Left lung (tissue), 10 donors: ENCODE data around the gene SLC46A1. TPM values are rescaled to one million over a fixed set of nuclear protein-coding genes. Genes with fewer than 3 reads are reported as not detected.
A peak's percentile ranks its signal among the peaks of the same experiment; 100 is the strongest.
"Not testable (repeated sequence)": the region's sequence is repeated elsewhere in the genome, so short reads cannot be mapped to it uniquely, and the experiment has no call there.

Experiments
- ATAC-seq: fragments of 200-7000 bp; cut with Tn5 transposase; one replicate; pipeline ENCODE4 v1.9.1; 2020; ENCODE audit warnings: moderate library complexity
- DNase-seq, 4 donors: peaks; one replicate each; pipeline ENCODE4 v3.0.0-alpha.2; 2013 to 2020
- H3K27ac ChIP-seq, 2 donors: fragments of 200-600 bp; sonication (generic) in 1 of 2; one replicate each; pipeline versions ENCODE4 v1.5.0 to v1.8.0; 2020 to 2021
- H3K27me3 ChIP-seq, 2 donors: fragments of 200-600 bp; sonication (generic) in 1 of 2; one replicate each; pipeline versions ENCODE4 v1.5.0 to v1.8.0; 2020 to 2021
- H3K36me3 ChIP-seq, 2 donors: fragments of 200-600 bp; sonication (generic) in 1 of 2; one replicate each; pipeline versions ENCODE4 v1.5.0 to v1.8.0; 2020 to 2021
- H3K4me1 ChIP-seq, 2 donors: fragments of 200-600 bp; one replicate each; pipeline ENCODE4 v1.8.0; 2021
- H3K4me3 ChIP-seq, 2 donors: fragments of 200-600 bp; sonication (generic) in 1 of 2; one replicate each; pipeline versions ENCODE4 v1.5.0 to v1.8.0; 2020 to 2021; ENCODE audit warnings: mild to moderate bottlenecking in 1 of 2
- H3K9me3 ChIP-seq, 2 donors: fragments of 200-600 bp; sonication (generic) in 1 of 2; one replicate each; pipeline versions ENCODE4 v1.5.0 to v1.8.0; 2020 to 2021
- intact Hi-C, 2 donors: fragments of 100-400 bp; cut with DNase I; formaldehyde crosslinking; loops; one replicate each; pipeline versions ENCODE4 v1.11.2 to v1.14.2; 2022
- polyA plus RNA-seq, 6 donors: library from polyadenylated mRNA; unstranded; fragments of 120-200 nt; gene quantifications; one replicate each; pipeline ENCODE4 v1.2.1, GENCODE V29; 2013; ENCODE audit not compliant: insufficient read length in 6 of 6
- total RNA-seq, 2 donors: library from RNA; stranded (reverse); fragmentation: NEBNext Ultra II Directional; extraction: Animal tissue kit (Norgen Biotek cat#: 25700); gene quantifications; one replicate each; pipeline ENCODE4 v1.2.1, GENCODE V29; 2021
- TF ChIP-seq, protein P1 (sequence below), 2 donors: fragments of 200-600 bp; sonication (generic) in 1 of 2; IDR thresholded peaks; one replicate each; pipeline versions ENCODE4 v1.5.0 to v1.8.0; 2021; ENCODE audit warnings: antibody characterized with exemption in 2 of 2
- donor health status: DM: no; HTN: yes; CAD: no.
- donor health status: DM: no; HTN: no; CAD: no.

Gene SLC46A1
- total and polyA plus RNA-seq, 8 donors, result 7.9 to 28.8 (median 11.4) TPM

DNA sequence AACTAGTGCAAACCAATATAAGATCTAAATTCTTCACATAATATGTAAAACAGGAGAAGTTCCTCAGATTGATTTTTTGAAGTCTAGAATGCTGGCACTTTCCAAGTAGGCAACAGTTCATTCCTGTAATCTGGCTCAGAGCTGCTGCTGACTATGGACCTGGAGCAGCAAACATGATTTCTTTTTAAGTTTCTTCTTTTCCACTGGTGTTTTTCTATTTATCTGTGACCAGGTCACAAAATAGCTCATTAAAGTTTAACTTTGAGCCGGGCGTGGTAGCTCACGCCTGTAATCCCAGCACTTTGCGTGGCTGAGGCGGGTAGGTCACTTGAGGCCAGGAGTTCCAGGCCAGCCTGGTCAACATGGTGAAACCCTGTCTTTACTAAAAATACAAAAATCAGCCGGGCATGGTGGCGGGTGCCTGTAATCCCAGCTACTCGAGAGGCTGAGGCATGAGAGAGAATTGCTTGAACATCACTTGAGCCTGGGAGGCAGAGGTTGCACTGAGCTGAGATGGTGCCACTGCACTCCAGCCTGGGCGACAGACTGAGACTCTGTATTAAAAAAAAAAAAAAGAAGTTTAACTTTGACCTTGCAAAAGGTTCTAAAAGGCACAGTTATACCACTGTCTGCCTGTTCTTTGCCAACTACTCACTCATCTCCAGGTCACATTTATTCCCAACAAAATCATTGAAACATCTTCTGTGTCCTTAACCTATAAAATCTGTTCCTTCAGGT lies 38.1 kb upstream of the SLC46A1 start:
- Histone ChIP-seq H3K27me3 (no peaks in the 10 kb centered on the region), H3K4me3 (no peak overlapping the region), H3K36me3 (no peaks in the 10 kb centered on the region), H3K4me1 (no peaks in the 10 kb centered on the region), H3K27ac (no peak overlapping the region), H3K9me3 (no peaks in the 10 kb centered on the region)
- no peak for DNase-seq
- TF ChIP-seq, protein P1, sequence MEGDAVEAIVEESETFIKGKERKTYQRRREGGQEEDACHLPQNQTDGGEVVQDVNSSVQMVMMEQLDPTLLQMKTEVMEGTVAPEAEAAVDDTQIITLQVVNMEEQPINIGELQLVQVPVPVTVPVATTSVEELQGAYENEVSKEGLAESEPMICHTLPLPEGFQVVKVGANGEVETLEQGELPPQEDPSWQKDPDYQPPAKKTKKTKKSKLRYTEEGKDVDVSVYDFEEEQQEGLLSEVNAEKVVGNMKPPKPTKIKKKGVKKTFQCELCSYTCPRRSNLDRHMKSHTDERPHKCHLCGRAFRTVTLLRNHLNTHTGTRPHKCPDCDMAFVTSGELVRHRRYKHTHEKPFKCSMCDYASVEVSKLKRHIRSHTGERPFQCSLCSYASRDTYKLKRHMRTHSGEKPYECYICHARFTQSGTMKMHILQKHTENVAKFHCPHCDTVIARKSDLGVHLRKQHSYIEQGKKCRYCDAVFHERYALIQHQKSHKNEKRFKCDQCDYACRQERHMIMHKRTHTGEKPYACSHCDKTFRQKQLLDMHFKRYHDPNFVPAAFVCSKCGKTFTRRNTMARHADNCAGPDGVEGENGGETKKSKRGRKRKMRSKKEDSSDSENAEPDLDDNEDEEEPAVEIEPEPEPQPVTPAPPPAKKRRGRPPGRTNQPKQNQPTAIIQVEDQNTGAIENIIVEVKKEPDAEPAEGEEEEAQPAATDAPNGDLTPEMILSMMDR (IDR thresholded peaks at IDR 0.05), result no peak
- intact Hi-C loops, result no loop called here
- ATAC-seq, result no peak

DNA sequence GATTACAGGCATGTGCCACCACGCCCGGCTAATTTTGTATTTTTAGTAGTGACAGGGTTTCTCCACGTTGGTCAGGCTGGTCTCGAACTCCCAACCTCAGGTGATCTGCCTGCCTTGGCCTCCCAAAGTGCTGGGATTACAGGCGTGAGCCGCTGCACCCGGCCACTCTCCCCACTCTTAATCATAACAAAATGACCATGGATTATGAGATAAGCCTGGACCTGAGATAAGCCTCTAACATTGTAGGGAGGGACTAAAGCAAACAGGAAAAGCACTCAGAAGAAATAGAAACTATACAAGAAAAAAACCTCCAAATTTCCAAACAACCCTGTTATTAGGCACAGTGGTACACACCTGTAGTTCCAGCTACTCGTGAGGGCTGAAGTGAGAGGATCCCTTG lies 28.3 kb upstream of the SLC46A1 start:
- H3K9me3 ChIP-seq, DNase-seq, ATAC-seq, H3K27me3 ChIP-seq, H3K27ac ChIP-seq, H3K4me1 ChIP-seq, H3K4me3 ChIP-seq, intact Hi-C loops, H3K36me3 ChIP-seq: not testable (repeated sequence)

DNA sequence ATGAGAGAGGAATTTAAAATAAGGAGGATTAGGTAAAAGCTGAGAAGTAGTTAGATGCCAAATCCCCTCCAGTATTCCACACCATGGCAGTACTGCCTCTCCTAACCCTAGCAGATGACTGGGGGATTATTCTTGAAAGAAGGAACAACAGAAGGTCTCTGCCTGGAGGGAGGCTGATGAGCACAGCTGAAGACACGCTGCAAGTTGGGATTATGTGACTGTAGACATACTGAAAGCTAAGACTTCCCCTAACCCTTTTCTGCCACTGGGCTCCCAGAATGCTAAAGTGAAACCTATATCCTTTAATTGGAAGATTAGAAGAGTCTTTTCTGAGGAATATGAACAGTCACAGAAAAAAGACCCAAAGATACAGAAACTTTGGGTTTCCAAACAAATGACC lies 27.7 kb upstream of the SLC46A1 start:
- intact Hi-C loops, result no loop called here
- no peaks in the 10 kb centered on the region for H3K27me3 ChIP-seq
- H3K9me3 ChIP-seq, result no peaks in the 10 kb centered on the region
- no peaks in the 10 kb centered on the region for H3K36me3 ChIP-seq
- ATAC-seq, result no peak
- no peak overlapping the region for H3K4me3 ChIP-seq
- TF ChIP-seq, protein P1 (IDR thresholded peaks at IDR 0.05), result no peak
- H3K27ac ChIP-seq, result no peak overlapping the region
- H3K4me1 ChIP-seq, result no peaks in the 10 kb centered on the region
- DNase-seq, result no peak

DNA sequence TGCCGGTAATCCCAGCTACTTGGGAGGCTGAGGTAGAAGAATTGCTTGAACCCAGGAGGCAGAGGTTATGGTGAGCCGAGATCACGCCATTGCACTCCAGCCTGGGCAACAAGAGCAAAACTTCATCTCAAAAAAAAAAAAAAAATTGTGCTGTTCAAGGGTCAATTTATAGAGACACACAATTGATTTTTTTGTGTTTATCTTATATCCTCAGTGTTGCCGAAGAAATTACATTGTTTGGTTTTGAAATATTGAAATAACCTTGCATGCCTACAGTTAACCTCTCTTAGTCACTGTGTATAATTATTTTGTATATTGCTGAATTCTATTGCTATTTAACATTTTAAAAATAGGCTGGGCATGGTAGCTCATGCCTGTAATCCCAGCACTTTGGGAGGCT lies 22.0 kb upstream of the SLC46A1 start:
- not testable (repeated sequence) for ATAC-seq

DNA sequence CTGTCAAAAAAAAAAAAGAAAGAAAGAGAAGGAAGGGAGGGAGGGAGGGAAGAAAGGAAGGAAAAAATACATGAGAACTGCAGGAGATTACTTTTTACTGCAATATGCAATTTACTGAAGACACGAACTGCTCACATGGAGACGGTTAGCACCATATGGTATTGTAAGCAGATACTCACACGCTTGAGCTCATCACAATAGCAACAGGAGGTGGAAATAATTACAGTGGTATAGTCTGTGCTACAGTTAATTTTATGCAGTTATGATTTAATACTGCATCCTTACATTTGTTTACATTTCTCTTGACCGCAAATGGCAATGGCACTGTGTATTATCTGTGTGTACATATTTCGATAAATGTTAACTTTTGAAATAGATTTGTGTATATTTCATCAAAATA lies 21.4 kb upstream of the SLC46A1 start:
- TF ChIP-seq, protein P1 (IDR thresholded peaks at IDR 0.05), result no peak
- DNase-seq, result no peak
- Histone ChIP-seq H3K4me3 (no peak overlapping the region), H3K27me3 (peaks cover 0 to 15% of the 10 kb centered on the region in 2 donors), H3K9me3 (no peaks in the 10 kb centered on the region), H3K4me1 (no peaks in the 10 kb centered on the region), H3K36me3 (no peaks in the 10 kb centered on the region), H3K27ac (no peak overlapping the region)
- intact Hi-C loops, result no loop called here
- no peak for ATAC-seq

More for the DNA sequence above, 22.0 kb upstream of the SLC46A1 start:
- H3K4me3 ChIP-seq, H3K36me3 ChIP-seq, H3K9me3 ChIP-seq, intact Hi-C loops, DNase-seq, H3K27ac ChIP-seq, H3K4me1 ChIP-seq: not testable (repeated sequence)
- peaks cover 0 to 15% of the 10 kb centered on the region in 2 donors for H3K27me3 ChIP-seq

DNA sequence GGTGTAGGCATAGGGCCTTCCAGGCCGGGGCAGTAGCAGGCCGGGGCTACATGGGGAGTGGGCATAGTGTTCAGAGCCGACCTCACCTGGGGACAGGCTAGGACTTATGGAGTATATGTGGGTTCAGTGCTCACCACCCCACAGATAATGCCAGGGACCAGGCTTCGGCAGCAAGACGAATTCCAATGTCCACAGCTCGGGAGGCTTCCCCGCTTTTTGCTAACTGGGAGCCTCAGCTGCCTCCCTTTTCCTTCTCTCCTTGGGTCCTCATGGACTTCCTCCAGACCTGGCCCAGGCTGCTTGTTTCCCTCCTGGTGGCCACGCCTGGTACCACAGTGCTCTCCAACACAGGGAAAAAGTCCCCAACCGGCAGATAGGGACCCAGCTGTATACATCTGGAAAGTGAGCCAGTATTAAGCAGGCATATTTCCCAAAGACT lies 20.1 kb upstream of the SLC46A1 start:
- H3K27me3 ChIP-seq, result peaks cover 0 to 15% of the 10 kb centered on the region in 2 donors
- H3K36me3 ChIP-seq, result no peaks in the 10 kb centered on the region
- H3K9me3 ChIP-seq, result no peaks in the 10 kb centered on the region
- ATAC-seq, result no peak
- TF ChIP-seq, protein P1 (IDR thresholded peaks at IDR 0.05), result peak in 1 of 2 donors; percentile 35
- no peaks in the 10 kb centered on the region for H3K4me1 ChIP-seq
- DNase-seq, result no peak
- H3K27ac ChIP-seq, result no peak overlapping the region
- intact Hi-C loops, result no loop called here
- H3K4me3 ChIP-seq, result no peak overlapping the region
